Left colon (tissue), 2 donors: Measurements from ENCODE around the gene PRSS56. TPM values are rescaled to one million over a fixed set of nuclear protein-coding genes. Genes with fewer than 3 reads are reported as not detected.
A peak's percentile ranks its signal among the peaks of the same experiment; 100 is the strongest.

ENCODE experiments used
- ATAC-seq: fragments of 200-7000 bp; cut with Tn5 transposase; one replicate; pipeline ENCODE4 v1.9.1; 2020; ENCODE audit warnings: mild to moderate bottlenecking, moderate library complexity
- DNase-seq, 2 donors: peaks; one replicate each; pipeline ENCODE4 v3.0.0-alpha.2; 2020
- intact Hi-C, 2 donors: fragments of 100-400 bp; cut with DNase I in 1 of 2; cut with micrococcal nuclease in 1 of 2; formaldehyde crosslinking; loops; one replicate each; pipeline versions ENCODE4 v1.11.2 to v1.14.0; 2022; cut with DNase I, micrococcal nuclease
- total RNA-seq, 2 donors: library from RNA; stranded (reverse); fragmentation: NEBNext Ultra II Directional; extraction: Animal tissue kit (Norgen Biotek cat#: 25700); gene quantifications; one replicate each; pipeline ENCODE4 v1.2.1, GENCODE V29; 2021
- donor health status: DM: no; HTN: no; CAD: no.
- donor health status: DM: yes; HTN: yes; CAD: no.

The PRSS56 gene
- total RNA-seq, 2 donors from 2014 or later = not detected

DNA sequence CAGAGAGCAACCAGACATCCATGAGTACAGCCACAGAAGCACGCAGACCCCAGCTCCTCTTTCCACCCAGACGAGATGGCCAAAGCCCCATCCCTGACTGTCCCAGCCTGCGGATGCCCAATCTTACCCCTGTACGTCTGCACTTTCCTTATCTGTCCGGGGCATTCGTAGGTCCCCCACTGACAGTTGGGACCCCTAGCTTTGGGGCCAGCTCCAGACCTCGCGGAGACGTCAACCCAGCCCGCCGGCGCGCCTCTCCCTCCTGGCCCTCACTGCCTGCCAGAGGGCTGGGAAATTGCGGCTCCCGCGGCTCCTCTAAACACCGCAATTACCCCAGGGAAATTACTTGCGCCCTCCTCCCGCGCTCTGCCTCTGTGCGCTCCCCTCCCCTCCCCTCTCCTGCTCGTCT lies 34.8 kb upstream of the PRSS56 start:
- ATAC-seq = no peak
- no peak for DNase-seq
- intact Hi-C loops = no loop called here

DNA sequence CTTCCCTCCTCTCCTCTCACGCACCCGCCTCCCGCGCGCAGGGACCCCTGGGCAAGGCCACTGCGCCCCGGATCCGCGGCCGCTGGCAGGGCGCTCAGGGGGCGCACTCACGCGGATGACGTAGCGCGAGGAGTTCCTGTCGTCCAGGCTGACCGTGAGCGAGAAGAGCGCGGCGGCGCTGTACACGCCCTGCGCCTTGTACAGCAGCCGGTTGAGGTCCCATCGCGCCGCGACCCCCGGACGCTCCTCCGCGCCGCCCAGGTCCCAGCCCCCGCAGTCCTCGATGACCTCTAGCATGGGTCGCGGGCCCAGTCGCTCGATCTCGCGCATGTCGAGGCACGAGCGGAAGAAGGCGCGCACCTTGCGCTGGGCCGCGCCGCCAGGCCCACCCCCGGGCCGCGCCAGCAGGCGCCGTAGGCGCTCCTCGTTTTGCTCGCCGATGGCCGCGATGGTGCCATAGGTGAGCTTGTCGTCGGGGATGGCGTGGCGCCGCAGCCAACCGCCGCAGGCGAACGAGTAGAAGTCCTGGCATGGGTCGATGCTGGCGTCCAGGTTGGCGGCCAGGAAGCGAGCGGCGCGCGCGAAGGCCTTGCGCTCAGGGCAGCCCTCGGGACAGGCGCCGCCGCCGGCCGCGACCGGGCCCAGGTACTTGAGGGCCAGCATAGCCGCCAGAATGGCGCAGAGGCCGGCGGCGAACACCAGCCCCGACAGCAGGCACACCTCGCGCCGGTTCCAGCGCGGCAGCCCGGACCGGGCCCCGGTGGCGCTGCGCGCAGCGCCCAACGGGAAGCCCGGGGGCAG lies 34.2 kb upstream of the PRSS56 start:
- peak in 1 of 2 donors; percentile 2 for DNase-seq
- intact Hi-C loops = no loop called here
- no peak for ATAC-seq

DNA sequence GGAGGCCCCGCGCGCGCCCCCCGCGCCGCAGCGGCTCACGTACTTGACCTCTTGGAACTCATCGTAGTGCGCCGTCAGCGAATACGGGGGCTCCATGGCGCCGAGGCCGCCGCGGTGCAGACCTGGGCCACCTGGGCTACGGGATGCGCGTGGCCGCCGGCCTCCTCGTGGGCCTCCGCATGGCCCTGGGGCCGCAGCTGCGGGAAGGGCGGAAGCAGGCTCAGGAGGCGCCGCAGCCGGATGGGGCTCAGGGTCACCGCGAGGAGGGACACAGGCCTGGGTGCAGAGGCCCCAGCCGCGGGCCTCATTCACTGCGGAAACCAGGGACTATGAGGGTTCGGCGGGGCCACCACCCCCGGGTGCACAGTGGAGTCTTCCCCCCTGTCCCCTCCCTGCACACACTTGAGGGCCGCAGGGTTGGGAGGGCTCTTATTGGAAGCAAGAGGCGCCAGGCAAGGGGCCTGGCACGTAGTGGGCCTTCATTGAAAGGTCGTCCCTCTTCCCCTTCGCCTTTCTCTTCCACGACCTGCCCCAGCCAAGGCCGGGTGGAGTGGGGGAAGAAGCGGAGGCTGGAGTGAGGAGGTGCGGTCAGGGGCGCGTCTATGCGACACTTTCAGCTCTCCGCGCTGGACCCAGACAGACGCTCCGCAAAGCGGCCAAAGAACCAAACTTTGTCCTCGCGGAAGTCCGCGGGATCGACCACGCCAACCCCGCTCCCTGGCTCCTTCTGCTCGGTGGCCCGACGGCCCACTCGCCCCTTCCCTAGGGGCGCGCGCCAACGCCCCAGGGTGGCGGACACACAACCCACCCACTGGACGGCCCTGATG lies 33.4 kb upstream of the PRSS56 start:
- DNase-seq (no peak), ATAC-seq (no peak)
- intact Hi-C loops = no loop called here

DNA sequence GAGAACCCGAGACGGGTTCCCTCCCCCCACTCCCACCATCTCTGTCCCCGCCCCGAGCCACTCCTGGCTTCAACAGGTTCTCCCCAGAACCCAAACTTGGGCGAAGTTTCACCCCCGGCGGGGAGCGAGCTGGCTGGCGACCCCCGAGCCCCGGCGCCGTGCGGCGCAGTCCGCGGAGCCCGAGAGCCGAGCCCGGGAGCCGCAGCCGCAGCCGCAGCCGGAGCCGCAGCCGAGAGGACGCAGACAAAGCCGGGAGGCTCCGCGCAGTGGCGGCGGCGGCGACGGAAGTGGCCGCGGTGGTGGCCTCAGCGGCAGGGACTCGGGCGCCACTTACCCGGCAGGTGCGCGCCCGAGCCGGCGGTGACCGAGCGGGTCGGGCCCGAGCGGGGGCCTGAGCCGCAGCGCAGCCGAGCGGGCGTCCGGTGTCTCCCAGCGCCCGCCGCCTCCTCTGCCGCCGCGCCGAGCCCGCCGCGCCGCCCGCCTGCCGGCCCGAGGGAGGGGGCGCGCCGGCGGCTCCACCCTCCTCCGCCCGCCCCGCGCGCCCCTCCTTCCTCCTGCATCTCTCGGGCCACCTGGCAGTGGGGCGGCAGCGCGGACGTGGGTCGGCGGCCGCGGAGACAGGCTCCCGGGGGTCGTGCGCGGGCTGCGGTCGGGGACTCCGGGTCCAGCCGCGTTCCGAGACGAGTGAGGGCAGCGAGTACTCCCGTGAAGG lies 32.6 kb upstream of the PRSS56 start, which contains the start of gene ECEL1:
TSS of gene ECEL1 (minus strand) at position 450 of the 712 bp plus-strand sequence. CDS start 1,181 bp downstream, outside the sequence.
- ATAC-seq = no peak
- no peak for DNase-seq
- intact Hi-C loops = no loop called here

DNA sequence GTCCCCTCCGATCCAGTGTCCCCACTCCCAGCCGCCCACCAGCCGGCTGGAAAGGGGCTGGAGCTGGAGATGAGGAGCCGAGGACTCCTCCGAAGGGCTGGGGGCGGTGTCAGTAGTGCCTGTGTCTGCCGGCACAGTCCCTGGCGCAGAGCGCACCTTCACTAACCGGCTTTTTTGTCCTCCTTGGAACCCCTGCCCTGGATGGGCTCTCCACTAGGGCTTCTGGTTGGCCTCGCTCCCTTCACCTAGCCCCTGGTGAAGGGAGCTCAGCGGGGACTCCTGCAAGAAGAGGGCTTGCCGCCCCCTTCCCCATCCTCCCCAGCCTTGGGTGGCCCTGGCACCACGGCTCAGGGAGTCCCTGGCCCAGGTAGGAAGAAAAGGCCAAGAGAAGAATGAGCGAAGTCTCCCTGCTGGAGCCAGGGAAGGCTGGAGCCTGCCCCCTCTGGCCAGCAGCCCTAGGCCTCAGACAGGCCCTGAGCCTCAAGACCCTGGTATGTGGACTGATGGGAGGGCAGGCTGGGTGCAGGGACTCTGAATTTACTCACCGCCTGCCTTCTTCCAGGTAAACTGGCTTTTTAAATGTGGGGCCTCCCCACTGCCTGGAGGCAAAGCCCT lies 32.0 kb upstream of the PRSS56 start:
- no peak for DNase-seq
- intact Hi-C loops = no loop called here
- no peak for ATAC-seq

DNA sequence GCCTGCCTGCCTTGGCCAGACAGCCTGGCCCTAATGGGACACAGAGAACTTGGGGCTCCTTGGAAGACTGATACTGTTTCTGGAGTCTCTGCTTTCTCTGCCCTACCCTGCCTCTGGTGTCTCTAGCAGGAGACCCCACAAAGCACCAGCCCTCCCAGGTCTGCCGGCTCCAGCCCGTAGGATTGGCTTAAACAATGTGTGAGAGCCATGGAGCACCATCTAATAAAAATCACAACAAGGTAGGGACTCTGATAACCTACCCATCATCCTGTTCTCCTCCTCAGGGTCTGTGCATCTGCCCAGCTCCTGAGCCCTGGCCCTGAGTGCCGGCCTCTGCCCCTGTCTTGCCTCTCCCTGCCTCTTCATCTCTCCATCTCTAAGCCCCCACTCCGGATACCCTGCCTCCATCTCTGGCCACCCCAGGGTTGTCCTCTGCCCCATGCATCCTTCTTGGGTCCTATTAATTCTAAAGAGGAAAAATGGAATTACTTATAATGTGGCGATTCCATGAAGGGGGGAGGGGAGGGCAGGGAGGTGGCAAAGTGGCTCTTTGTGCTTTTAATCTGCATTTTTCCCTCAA lies 31.4 kb upstream of the PRSS56 start:
- DNase-seq = no peak
- ATAC-seq = no peak
- intact Hi-C loops = no loop called here

DNA sequence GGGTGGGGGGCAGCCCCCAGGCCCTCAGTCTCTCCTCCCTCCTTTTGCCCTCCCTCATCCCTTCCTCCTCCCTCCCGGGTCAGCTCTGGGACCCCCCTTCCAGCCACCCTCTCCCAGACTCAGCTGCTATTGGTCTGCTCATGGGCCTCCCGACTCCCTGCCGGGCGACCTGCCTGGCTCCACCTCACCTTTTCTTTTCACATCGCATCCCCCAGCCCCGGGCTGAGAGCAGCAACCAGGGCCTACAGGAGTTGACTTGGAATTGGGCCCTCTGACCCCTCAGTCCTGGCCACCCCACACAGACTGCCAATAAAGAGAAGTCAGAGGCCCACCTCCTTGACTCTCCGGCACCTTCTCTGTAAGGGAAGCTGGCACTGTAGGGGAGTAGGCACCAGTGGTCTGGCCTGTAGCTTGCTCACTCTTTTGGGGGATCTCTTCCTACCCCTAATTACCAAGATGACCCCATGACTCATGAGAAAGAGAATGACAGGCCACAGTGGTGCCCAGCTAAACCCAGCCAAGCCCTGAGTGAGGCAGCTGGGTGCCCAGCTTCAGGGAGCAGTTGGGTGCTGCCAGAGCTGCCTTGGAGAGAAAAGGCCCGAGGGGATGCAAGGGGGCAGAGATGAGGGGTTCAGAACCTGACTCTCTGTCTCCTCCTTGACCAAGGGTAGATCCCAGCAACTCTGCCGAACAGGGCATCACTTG lies 30.5 kb upstream of the PRSS56 start:
- intact Hi-C loops = no loop called here
- ATAC-seq (no peak), DNase-seq (no peak)

DNA sequence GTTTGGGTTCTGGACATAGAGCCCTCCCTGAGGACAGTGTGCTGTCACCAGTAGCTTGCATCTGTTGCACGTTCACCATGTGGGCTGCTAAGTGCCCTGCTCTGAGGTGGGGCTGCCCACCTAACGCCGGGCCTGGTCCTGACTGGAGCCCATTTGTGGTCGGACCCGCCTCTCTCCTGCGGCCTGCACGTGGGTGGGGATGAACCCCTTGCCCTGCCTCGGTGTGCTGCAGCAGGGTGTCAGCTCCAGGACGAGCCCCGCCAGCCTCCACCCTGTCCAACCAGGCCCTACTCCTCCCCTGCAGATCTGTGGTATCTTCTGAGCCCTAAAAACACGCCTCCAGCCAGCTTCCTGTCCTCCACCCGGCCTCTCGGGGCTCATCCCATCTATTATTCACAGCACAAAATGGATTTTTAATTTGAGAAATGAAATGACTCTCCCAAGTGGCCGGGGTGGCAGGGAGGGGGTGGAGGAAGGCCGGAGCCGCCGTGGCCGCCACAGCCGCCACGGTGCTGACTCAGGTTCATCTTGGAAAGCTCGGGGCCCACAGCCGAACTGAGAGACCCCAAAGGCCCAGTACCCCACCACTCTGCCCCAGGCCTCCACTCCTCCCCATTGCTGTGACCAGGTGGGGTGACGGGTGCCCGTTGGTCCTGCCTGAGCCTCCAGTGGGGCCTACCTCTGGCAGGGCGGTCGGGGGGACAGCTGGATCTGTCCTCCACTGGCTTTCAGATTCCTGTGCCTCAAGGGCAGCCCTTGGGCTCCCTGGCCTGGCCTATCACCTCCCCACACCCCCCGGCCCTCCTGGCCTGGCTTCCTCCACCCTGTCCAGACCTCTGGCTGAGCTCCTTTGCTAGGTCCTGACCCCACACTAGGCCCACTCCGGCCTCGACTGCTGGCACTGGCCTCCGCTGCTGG lies 29.7 kb upstream of the PRSS56 start:
- intact Hi-C loops = no loop called here
- no peak for ATAC-seq
- DNase-seq = no peak

DNA sequence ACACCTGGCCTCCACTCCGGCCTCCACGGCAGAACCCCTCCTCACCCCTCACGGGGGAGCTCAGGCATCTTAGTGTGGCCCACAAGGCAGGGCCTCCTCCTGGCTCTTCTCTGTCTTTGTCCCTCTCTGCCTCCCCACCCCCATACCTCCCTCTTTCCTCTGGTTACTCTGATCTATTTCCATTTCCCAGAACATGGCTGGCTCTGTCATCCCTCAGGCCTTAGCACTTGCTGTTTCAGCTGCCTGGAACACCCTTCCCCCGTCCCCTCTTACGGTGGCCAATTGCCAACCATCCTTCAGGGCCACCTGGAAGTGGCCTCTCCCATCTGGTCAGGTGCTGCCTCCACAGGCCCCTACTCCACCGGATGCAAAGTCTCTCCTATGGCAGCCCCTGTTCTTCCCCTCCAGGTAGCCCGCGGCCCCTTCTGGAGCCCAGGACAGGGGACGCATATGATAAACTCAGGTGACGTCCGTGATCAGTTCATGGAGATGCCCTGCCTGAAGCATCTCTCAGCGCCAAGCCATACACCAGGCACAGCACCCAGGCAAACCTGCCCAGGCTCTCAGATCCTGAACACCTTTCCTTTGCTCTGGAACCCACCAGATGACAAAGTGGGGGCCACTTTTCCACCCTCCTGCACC lies 28.9 kb upstream of the PRSS56 start:
- DNase-seq = no peak
- intact Hi-C loops = no loop called here

DNA sequence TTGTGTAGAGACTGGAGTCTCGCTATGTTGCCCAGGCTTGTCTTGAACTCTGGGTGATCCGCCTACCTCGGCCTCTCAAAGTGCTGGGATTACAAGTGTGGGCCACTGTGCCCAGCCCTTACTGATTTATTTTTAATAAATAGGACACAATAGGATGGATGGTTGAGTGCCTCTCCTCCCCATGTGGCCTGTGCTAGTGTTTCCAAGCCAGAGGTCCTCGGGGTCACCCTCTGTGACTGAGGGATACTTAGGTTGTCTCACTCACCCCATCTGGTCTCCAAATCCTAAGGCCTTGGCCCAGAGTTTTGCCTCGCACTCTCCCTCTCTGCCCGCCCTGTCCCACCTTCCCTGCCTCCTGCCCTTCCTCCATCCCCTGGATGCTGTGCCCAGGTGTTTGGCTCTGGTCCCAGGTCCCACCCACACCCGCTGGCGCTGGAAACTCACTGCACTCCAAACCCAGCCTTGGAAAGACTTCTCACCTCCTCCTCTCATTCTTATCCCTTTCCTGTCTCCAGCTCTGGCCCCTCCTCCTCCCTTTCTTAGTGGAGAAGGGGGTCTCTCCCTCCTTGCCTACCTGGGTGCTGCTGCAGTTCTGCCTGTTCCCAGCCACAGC lies 27.8 kb upstream of the PRSS56 start:
- DNase-seq = no peak
- intact Hi-C loops = no loop called here
- no peak for ATAC-seq

More for the DNA sequence above, 28.9 kb upstream of the PRSS56 start:
- ATAC-seq = no peak

DNA sequence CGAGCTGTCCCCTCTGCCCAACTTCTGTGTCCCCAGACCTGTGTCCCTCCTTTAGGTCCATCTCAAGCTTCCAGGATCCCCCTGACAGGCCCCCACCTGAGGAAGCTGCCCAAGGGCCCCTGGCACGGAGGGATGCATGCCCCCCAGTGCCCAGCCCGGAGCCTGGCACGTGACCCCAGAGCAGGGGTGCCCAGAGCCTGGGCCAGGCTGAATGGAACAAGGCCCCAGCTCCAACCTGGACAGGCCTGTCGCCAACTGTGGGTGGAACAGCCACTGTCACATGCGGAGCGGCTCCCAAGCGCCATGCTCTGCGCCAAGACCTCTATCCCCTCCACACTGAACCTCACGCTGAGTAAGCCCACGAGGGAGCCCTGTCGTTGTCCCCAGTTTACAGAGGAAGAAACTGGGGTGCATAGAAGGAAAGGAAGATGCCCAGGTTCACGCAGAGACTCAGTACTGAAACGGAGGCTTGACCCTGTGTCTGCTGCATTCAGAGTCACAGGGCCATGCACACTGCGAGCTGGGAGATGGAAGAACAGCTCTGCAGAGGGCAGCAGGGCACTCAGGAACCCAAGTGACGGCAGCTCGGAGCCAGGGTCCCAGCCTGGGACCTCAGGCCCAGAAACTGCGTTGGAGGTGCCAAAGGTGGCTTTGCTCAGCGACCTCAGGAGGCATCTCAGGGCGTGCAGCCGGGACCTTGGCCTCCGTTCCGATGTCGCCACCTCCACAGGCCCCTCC lies 27.1 kb upstream of the PRSS56 start:
- intact Hi-C loops = no loop called here
- no peak for DNase-seq
- ATAC-seq = no peak

DNA sequence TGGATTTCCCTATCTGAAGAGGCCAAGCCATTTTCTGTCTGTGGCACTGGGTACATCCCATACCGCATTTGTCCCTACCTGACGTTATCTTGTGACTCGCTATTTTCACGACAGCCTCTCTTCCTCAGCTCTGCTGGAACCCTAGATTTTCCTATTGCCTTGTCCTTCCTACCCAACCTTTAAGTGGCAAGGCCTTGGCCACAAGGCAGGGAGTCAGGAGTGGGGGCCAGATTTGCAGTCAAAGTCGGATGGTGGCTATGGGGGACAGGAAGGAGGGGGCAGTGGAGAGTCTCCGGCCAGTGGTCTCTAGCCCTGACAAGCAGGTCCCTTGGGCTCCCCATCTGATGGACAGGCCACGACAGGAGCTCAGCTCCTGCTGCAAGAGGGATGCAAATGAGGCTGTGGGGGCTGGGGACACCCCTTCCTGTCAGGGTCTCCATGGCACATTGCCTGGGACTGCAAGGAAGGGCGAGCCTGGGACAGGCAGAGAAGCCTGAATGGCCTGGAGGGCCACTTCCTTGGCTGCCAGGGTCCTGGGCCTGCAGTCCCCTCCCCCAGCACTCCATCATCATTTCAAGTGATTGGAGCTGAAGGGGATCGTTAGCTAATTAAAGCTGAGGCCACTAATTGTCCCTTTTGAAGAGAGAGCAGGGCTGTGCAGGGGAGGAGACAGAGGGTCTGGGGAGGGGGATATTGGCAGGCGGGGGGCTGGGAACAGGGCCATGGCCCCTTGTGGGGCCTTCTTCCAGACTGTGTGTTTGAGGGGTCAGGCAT lies 26.3 kb upstream of the PRSS56 start:
- intact Hi-C loops = no loop called here
- DNase-seq = no peak
- ATAC-seq = no peak

DNA sequence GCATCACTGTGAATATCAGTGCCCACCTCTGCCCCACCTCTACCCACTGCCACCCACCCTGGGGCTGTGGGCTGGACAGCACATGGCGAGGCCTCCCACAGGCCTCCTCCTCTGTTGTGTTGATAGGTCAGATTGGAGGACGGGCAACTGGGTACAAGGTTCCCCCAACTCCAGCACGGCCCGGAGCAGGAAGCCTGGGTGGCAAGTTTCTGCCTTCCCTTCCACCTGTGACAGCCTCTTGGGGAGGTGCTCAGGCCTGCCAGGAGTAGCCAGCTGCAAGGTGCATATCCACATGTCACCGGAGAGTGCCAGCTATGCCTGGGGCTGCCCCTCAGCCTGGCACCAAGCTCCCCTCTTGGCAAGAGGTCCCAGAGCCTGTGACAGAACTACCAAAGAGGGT lies 25.6 kb upstream of the PRSS56 start:
- intact Hi-C loops = no loop called here
- ATAC-seq = no peak
- DNase-seq = no peak

DNA sequence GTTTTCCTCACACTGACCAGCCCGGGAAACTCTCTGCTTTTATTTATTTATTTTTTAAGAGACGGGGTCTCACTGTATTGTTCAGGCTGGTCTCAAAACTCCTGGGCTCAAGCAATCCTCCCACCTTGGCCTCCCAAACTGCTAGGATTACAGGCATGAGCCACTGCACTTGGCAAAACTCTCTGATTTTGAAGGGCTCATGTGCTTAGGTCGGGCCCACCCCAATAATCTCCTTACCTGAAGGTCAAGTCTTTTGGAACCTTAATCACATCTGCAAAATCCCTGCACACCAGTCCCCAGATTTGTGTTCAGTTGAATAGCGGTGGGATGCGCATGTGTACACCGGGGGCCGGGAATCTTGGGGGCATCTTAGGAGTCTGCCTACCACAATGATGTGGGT lies 24.9 kb upstream of the PRSS56 start:
- DNase-seq = no peak
- no peak for ATAC-seq
- intact Hi-C loops = no loop called here
